ENCODE measurements around the gene OR8A1.

- TF ChIP-seq EP300 (IDR thresholded peaks at IDR 0.05) (no peak), POLR2A (IDR thresholded peaks at IDR 0.05) (no peak)
Measured at GRCh38 chr11:124581817-124582216, 12.0 kb downstream of the OR8A1 start.
